NB4 (cell line): ENCODE data around the gene SCGB3A1.

Experiments used
- MYC ChIP-seq: IDR thresholded peaks from 2 replicates; pipeline ENCODE4 v1.6.1; 2011; ENCODE audit warnings: low read depth, low read length
- POLR2A ChIP-seq: IDR thresholded peaks from 2 replicates; pipeline ENCODE4 v1.6.1; 2011; ENCODE audit warnings: mild to moderate bottlenecking; ENCODE audit not compliant: insufficient read length; ENCODE audit errors: extremely low read depth
- TF ChIP-seq, protein P1 (sequence below): IDR thresholded peaks from one replicate; pipeline ENCODE4 v1.5.1; 2012; ENCODE audit warnings: low read depth, low read length
- TF ChIP-seq, protein P2 (sequence below): IDR thresholded peaks from 2 replicates; pipeline ENCODE4 v1.6.1; 2011; ENCODE audit warnings: low read depth, low read length

DNA sequence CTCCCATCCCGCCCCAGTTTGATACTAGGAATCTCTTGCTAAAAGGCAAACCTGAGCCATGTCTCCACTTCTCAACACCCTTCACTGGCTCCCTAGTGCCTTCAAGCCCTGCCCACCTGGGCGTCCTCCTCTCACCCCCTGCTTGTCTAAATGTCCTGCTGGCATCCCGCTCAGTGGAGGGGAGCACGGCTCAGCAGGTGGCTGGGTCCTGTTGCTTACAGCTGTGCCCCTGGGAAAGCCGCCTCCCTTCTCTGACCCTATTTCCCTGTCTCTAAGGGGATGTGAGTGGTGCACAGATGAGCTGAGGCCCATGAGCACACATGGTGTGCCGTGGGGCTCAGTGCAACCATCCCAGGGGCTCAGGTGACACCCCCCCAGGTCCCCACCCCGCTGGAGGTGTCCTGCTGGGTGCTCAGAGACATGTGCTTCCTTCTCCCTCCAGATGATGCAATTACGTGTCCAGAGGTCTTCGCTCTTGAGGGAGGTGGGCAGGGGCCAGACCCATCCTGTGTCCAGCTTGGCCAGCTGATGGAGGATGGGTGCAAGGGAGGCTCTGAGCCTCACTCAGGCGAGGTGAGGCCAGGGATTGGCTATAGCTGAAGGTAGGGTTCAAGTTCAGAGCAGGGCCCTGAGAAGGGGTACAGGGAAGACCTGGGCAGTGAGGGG lies 34.0 kb upstream of the SCGB3A1 start:
- TF ChIP-seq, protein P1, sequence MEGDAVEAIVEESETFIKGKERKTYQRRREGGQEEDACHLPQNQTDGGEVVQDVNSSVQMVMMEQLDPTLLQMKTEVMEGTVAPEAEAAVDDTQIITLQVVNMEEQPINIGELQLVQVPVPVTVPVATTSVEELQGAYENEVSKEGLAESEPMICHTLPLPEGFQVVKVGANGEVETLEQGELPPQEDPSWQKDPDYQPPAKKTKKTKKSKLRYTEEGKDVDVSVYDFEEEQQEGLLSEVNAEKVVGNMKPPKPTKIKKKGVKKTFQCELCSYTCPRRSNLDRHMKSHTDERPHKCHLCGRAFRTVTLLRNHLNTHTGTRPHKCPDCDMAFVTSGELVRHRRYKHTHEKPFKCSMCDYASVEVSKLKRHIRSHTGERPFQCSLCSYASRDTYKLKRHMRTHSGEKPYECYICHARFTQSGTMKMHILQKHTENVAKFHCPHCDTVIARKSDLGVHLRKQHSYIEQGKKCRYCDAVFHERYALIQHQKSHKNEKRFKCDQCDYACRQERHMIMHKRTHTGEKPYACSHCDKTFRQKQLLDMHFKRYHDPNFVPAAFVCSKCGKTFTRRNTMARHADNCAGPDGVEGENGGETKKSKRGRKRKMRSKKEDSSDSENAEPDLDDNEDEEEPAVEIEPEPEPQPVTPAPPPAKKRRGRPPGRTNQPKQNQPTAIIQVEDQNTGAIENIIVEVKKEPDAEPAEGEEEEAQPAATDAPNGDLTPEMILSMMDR = no peak
- TF ChIP-seq POLR2A = no peak
- TF ChIP-seq, protein P2, sequence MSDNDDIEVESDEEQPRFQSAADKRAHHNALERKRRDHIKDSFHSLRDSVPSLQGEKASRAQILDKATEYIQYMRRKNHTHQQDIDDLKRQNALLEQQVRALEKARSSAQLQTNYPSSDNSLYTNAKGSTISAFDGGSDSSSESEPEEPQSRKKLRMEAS = no peak
- no peak for TF ChIP-seq MYC
